Measurements from ENCODE around the gene KAZN.

- no peak for TF ChIP-seq NRF1 (IDR thresholded peaks at IDR 0.05; ENCODE audit: low read depth, low read length)
- TF ChIP-seq CTCF (IDR thresholded peaks at IDR 0.05; ENCODE audit: control extremely low read depth in 1 of 3, insufficient read depth in 1 of 3, low read depth in 1 of 3, low read length in 3 of 3): no peak
Measured at GRCh38 chr1:15116966-15117365, 518.5 kb downstream of the KAZN start.
